ENCODE results near the gene FIBCD1. TPM values are rescaled to one million over a fixed set of nuclear protein-coding genes. Genes with fewer than 3 reads are reported as not detected.

Gene FIBCD1
- total and polyA plus RNA-seq, 2 of the 8 experiments (the other 6 are each of a cell fraction or from before 2014, with no cell fraction given): 6.1 to 8.8 TPM

DNA sequence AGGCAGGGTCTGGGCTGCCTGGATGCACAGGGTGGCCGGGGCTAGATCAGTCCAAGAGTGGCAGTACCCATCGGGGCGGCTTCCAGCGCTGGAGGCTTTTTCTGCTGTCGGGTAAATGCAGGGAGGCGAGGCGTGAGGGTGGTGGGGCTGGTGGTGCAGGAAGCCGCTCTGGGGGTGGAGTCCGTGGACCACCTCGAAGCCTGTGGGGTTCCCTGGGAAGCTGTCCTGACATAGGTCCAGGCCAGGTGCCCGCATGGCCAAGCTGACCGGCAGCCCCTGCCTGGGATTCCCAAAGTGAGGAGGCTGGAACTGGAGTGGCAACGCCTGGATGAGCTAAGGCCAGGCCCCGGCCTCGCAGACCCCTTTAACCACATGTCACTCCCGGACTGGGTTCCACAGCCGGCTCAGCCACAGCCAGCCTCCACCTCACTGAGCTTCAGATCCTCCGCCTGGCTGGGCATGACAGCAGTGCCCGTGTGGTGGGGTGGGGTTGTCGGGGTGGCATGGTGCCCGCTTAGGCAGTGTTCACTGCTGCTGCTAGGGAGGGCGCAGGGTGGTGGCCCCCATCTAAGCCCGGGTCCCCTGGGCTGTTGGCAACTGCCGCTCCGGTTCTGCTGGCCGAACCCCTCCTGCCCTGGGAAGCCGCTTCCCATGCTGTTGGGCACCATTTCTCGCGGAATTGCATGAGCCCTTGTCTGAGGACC lies 41.0 kb downstream of the FIBCD1 start:
- Histone ChIP-seq H3K4ac (replicated peaks; ENCODE audit: insufficient read length, low read depth, low read length) (no peak overlapping the region), H3K27me3 (replicated peaks in 1 of 4; ENCODE audit: control insufficient read depth in 3 of 4, extremely low read depth in 1 of 4, insufficient read depth in 3 of 4, low read length in 3 of 4) (no peaks in the 10 kb centered on the region), H2BK15ac (ENCODE audit: low read length) (no peak overlapping the region), H3K23ac (ENCODE audit: insufficient read length) (no peak overlapping the region), H3K4me1 (replicated peaks in 1 of 4; ENCODE audit: control insufficient read depth in 3 of 4, insufficient read depth in 4 of 4, low read length in 3 of 4) (peaks cover 0 to 3% (median 0%) of the 10 kb centered on the region in 4 experiments; a peak in 3 of 7 replicates), H4K20me1 (replicated peaks in 1 of 2; ENCODE audit: control insufficient read depth in 1 of 2, insufficient read depth in 2 of 2, low read length in 2 of 2) (peaks cover 0 to 1% of the 10 kb centered on the region in 2 experiments), H3K27ac (ENCODE audit: low read depth, low read length) (no peak overlapping the region), H3K9me3 (ENCODE audit: insufficient read depth in 2 of 2, low read depth in 1 of 2, low read length in 1 of 2) (no peaks in the 10 kb centered on the region), H2BK120ac (replicated peaks; ENCODE audit: low read depth, low read length) (no peak overlapping the region), H2BK5ac (ENCODE audit: low read depth, low read length) (no peak overlapping the region), H3K14ac (ENCODE audit: insufficient read length) (no peak overlapping the region), H2BK20ac (ENCODE audit: low read length) (no peak overlapping the region), H3K36me3 (ENCODE audit: control insufficient read depth in 2 of 4, insufficient read depth in 4 of 4, low read length in 3 of 4) (no peaks in the 10 kb centered on the region), H4K8ac (ENCODE audit: extremely low read depth, insufficient read depth, low read length) (no peak overlapping the region), H3K79me1 (ENCODE audit: low read depth, low read length) (no peaks in the 10 kb centered on the region), H4K91ac (replicated peaks; ENCODE audit: insufficient read length, low read length) (no peak overlapping the region), H2AFZ (ENCODE audit: low read length) (no peak overlapping the region), H3K4me3 (ENCODE audit: extremely low read depth in 1 of 4, insufficient read depth in 2 of 4, low read depth in 3 of 4, low read length in 4 of 4) (no peak overlapping the region), H3K9ac (replicated peaks in 1 of 4; ENCODE audit: extremely low read depth in 1 of 4, low read depth in 3 of 4, low read length in 3 of 4) (no peak overlapping the region), H2BK12ac (ENCODE audit: low read depth, low read length) (no peak overlapping the region), H3K4me2 (ENCODE audit: insufficient read depth in 1 of 2, low read depth in 2 of 2, low read length in 2 of 2) (no peak overlapping the region), H2AK5ac (ENCODE audit: low read depth, low read length) (no peak overlapping the region), H4K5ac (ENCODE audit: insufficient read length, low read depth, low read length) (no peak overlapping the region), H3K18ac (ENCODE audit: extremely low read depth, low read length) (no peak overlapping the region), H3K23me2 (ENCODE audit: low read depth, low read length) (no peaks in the 10 kb centered on the region), H3K56ac (replicated peaks; ENCODE audit: insufficient read length, low read depth, low read length) (no peak overlapping the region), H3K79me2 (ENCODE audit: control insufficient read depth in 1 of 2, insufficient read depth in 2 of 2, low read length in 2 of 2) (no peaks in the 10 kb centered on the region)
- ChIA-PET CTCF (ENCODE audit: partially characterized antibody) (interaction anchor here (1.0 kb wide), 2 partner anchors 28 to 100 kb away, joined by 3 to 4 read pairs; no protein-coding TSS in a partner anchor), POLR2A (ENCODE audit: partially characterized antibody) (interaction anchor here (1.0 to 1.4 kb wide), 2 partner anchors 9 to 13 kb away, joined by 3 to 6 read pairs; no protein-coding TSS in a partner anchor)
- TF ChIP-seq, protein P1, sequence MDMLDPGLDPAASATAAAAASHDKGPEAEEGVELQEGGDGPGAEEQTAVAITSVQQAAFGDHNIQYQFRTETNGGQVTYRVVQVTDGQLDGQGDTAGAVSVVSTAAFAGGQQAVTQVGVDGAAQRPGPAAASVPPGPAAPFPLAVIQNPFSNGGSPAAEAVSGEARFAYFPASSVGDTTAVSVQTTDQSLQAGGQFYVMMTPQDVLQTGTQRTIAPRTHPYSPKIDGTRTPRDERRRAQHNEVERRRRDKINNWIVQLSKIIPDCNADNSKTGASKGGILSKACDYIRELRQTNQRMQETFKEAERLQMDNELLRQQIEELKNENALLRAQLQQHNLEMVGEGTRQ (IDR thresholded peaks at IDR 0.05; ENCODE audit: low read length): no peak
- no peak for TF ChIP-seq TCF12 (IDR thresholded peaks at IDR 0.05; ENCODE audit: low read depth, low read length)
- TF ChIP-seq SP1 (IDR thresholded peaks at IDR 0.05; ENCODE audit: low read depth, low read length): no peak
- no peak for TF ChIP-seq EP300 (IDR thresholded peaks at IDR 0.05; ENCODE audit: borderline replicate concordance in 1 of 2, low read depth in 2 of 2, low read length in 2 of 2)
- no peak for TF ChIP-seq NRF1 (IDR thresholded peaks at IDR 0.05; ENCODE audit: low read depth, low read length)
- TF ChIP-seq RAD21 (IDR thresholded peaks at IDR 0.05 in 1 of 2, conservative IDR thresholded peaks at IDR 0.05 in 1 of 2; ENCODE audit: low read depth in 2 of 2, low read length in 2 of 2): no peak
- no peak for TF ChIP-seq SP4 (IDR thresholded peaks at IDR 0.05; ENCODE audit: low read length)
- no peak for TF ChIP-seq NANOG (IDR thresholded peaks at IDR 0.05; ENCODE audit: insufficient read depth, low read depth, low read length, poor library complexity, severe bottlenecking)
- no peak for DNase-seq (ENCODE audit: low read depth in 1 of 2, low spot score in 2 of 2)
- 94% methylated on average over 29 of the region's 29 CpGs; no CpG with 5 or more reads in 1 of the 2 experiments for WGBS, 2 experiments (ENCODE audit: extremely low coverage in 1 of 2, insufficient coverage in 1 of 2, insufficient read length in 1 of 2, insufficient replicate concordance in 2 of 2, low coverage in 1 of 2, low lambda C conversion rate in 2 of 2, missing lambda C conversion rate in 1 of 2)
- FAIRE-seq: no peak
